Suppressor macrophage treated with lipopolysaccharide for 1 hour (primary cell): ENCODE results near the gene KLC4.

Source experiments
- DNase-seq, 3 donors: peaks; one replicate each; pipeline ENCODE4 v3.0.0-alpha.2; 2020 to 2022

KLC4 gene

DNA sequence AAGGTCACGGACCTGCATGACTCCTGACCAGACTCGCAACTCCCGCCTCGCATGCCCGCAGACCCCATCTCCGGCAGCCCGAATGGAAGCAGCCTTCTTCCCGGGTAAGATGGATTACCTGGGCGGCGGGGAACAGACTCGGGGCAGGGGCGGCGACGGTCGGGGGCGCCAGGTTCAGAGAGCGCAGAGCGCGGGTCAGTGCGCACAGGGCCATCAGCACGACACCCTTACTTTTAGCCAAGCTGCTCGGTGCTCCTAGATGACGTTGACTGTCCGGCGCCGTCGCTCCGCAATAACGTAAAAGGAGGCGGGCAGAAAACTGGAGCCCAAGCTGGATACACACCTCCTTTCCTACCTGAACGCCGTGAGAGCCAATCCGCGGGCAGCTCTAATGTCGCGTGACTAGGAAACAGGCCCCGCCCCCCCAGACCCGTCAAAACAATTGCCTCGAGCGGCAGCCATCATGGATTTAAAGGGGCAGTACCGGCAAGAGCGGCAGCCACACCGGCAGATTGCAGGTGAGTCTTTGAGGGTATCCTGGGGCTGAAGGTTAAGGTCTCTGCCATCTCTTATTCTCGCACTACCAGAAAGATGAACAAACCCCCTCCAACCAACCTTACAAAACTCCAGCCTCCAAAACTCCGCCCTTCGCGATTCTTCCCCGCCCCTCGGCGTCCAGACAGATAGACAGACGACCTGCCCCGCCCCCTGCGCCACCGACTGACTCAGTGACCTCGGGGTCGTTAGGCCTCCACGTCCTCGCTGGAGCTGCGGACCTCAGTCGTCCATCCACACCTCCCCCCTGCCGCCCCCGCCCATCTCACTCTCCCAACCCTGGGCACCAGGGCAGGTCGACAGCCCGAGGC is at the start of gene KLC4, which contains the start of gene MRPL2:
TSS of gene KLC4 (plus strand) at position 464 of the 866 bp plus-strand sequence. CDS start 1,705 bp downstream, outside the sequence.
TSS of gene MRPL2 (minus strand) at position 267 of the 866 bp plus-strand sequence. CDS start at position 214, 53 bp downstream.
- peak; percentile 99 for DNase-seq

DNA sequence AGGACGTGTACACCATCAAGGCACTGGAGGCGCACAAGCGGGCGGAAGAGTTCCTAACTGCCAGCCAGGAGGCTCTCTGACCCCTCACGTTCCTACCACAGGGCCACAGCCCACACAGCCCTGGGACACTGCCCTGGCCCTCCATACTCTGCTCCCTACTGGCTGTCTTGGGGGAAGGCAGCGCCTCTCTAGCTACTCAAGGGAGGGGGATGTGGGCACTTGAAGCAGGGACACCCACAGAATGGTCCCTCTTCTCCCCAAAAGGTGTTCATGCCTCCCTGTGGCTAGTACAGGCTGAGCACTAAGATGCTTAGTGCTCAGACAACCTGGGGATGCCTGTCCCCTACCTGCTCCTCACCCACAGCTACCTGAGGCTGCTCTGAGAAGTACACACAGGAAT is 48.2 kb upstream of the KLC4 start:
- no peak for DNase-seq

DNA sequence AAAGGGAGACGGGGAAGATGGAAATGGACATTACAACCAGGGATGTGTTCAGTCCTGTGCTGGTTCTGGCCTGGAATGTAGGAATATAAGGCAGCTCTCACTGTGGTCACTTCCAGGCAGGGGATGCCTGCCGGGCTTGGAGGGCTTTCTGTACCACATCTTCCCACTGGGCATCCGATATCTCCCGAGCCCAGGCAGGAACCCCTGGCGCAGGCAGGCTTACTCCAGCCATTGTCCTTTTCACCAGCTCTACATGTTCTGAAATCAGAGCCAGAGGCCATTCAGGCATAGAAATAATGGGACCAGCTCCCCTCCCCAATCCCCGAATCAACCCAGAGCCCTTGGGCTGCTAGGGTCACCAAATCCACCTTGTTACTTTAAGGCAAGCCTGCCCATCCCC is 47.1 kb upstream of the KLC4 start:
- DNase-seq, result no peak

DNA sequence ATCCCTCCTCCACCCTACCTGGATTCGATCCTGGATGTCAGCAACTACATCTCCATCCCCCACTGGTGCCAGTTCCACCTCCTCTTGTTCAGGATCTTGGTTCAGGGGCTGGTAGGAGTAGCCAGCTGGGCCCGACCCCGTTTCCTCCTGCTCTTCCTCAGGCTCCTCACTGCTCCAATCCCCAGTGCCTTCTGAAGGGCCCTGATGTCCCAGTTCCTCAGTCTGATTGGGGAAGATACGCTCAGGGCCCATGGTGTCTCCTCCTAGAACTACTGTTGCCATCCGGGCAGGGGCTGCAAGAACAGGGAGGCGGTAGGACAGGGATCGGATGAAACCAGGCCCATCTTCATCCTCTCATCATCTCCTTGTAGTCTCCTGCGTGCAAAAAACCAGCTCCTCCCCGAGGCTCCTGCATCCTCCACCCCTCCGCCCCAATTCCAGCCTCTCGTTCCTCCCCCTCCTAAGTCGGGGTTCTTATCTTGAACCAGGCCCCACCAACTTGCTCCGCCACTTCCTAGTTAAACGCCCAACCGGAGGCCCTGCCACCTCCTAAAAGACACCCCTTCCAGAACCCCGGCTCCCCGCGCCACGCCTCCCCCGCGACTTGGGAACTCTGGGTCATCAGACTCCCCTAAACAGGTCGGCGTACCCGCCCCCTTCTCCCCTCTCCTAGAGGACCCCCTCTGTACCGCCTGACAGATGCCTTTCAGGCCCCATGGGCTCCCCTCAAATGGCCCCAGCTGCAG is 46.2 kb upstream of the KLC4 start:
- DNase-seq, result peak; percentile 20 to 25 (median 21)

DNA sequence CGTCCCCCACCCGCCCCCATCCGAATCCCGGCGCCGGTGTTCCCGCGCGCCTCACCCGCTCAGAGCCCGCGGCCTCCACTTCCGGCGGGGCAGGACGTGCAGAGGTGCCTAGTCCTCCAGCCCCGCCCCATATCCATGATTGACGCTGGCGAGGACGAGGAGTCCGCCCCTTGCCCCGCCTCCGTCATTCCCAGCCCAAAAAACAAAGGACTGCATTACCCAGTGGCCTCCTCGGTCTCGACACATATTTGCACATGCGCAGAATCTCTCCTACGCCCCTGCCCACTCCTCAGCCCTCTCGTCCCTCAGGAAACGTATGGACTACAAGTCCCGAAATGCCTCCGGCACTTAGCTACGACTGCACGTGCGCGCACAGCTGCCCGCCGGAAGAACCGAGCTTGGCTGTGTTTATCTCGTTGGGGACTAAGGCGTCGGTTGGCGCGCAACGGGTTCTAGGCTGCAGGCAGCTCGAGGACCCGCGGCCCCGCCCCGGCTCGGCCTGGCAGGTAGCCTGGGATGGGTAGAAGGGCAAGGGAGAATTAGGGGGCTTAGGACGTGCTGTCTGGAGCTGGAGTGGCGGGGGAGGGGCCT is 45.5 kb upstream of the KLC4 start, which contains the start of the genes KLHDC3 and MEA1:
TSS of gene KLHDC3 (plus strand) at position 407 of the 591 bp plus-strand sequence. CDS start 2,944 bp downstream, outside the sequence.
TSS of gene MEA1 (minus strand) at position 104 of the 591 bp plus-strand sequence. CDS start 133 bp downstream, outside the sequence.
- peak; percentile 99 to 100 (median 100) for DNase-seq

DNA sequence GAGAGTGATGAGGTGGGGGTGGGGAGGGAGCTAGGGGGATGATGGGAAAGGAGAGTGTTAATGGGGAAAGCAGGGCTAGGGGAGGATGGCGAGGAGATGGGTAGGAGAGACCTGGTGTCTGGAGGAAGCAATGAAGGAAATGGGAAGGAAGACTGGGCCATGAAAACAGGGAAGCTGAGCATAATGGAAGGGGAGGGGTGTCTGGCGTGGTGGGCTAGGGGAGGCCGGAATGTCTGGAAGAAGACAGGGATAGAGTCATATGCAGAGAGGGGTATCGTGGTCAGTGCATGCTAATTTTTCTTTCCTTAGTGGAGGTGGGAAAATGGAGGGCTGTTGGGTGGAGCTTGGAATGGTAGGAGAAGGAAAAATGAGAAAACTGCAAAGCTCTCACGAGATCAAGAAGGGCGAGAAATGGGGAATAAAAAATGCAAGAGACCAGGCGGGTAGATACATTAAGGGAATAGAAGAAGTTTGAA is 45.0 kb upstream of the KLC4 start:
- peak; percentile 3 to 33 (median 7) for DNase-seq

DNA sequence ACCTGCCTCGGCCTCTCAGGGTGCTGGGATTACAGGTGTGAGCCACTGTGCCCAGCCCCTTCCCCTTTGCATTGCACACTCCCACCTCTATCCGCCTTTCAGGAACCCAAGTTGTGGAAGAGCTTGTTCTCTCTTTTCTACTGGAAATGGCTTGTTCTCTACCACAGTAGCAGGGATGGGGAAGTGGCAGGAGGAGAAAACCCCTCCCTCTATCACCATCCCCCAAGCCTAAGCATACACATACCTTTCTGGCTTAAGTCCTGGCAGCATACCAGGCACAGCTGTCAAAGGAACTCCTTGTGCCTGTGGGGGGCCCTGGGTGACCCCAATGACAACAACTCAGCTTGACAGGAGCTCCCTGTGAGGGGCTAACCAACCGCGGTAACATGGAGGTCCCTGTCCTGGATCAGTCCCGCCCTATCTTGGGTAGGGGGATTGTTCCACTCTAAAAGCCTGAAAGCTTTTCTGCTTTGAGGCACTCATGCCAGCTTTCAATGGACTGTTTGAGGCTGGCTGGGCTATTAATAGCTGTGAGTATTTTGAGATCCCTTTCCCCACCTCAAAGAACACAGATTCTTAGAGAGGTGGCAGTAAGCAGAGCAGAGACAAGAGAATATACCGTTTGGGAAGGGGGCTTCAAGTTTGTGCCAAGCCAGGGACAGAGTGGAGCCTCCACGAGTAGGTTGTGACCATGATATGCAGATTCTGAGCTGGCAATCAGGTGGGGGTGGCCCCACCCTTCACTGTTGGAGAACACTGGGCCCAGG is 43.1 kb upstream of the KLC4 start:
- DNase-seq, result peak in 2 of 3 donors; percentile 14 to 17

DNA sequence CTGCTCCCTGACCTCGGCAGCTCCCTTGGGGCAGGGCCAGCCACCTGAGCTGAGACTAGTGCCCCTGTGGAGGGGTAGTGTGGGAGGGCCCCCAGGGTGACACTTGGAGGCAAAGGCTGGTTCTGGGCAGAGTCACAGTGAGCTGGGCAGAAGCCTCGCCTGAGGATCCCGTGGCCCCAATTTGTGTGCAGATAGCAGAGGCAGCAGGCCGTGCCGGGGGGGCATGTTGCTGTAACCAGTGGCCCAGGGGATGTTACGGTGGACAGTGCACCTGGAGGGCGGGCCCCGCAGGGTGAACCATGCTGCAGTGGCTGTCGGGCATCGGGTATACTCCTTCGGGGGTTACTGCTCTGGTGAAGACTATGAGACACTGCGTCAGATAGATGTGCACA is 42.5 kb upstream of the KLC4 start:
- DNase-seq, result no peak

DNA sequence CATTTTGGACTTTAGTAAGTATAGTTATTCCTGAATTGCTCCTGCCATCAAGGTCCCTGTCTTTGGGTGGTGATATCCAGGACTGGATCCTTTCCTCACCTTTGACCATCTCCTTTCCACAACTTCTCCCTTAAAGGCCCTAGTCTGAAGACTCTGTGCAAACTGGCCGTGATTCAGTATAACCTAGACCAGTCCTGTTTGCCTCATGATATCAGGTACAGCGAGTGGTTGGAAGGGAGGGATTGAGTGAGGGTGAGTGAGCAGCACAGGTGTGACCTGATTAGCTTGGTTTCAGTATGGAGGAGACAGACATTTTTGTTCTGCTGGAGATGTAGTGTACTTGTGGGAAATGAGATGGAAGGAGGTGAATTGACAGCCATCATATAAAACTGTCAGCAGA is 40.3 kb upstream of the KLC4 start:
- DNase-seq, result no peak

DNA sequence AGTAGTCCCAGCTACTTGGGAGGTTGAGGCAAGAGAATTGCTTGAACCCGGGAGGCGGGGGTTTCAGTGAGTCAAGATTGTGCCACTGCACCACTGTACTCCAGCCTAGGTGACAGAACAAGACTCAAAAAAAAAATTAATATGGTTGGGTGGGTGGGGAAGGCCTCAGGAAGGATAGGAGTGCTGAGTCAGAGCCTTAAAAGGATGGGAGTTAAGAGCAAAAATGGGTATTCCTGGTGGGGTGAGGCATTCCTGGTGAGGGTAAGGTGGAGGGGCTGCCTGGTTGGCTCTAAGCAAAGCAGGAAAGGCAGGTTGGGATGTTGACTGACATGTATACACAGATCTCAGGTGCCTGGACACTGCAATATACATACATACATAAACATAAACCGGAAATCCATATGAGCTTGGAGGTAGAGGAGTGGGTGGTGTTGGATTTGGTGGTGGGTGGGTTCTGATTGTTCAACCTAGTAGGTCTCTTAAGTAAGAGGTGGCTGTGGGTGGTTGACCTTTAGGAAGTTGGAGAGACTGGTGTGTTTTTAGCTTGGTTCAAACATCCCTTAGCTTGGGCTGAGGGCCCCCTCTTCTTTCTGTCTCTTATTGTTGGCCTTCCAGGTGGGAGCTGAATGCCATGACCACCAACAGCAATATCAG is 39.3 kb upstream of the KLC4 start:
- peak in 2 of 3 donors; percentile 9 to 11 for DNase-seq

DNA sequence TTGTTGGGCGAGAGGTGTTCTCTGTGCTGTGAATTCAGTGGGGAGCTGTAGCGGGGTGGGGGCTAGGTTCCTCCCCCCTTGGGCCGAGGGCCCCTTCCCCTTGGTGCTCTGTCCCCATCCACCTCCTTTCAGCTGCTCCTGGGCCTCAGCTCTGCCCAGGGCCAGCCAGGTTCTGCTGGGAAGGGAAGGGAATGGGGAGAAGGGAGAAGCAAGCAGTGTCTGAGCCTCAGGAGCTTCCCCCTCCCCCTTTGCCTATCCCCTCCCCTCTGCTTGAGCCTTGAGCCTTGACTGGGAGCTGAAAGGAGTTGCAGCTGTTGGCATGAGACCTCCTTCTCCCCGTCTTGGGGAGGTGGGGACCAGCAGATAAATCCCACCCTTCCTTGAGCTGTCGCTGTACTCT is 38.6 kb upstream of the KLC4 start:
- DNase-seq, result no peak

DNA sequence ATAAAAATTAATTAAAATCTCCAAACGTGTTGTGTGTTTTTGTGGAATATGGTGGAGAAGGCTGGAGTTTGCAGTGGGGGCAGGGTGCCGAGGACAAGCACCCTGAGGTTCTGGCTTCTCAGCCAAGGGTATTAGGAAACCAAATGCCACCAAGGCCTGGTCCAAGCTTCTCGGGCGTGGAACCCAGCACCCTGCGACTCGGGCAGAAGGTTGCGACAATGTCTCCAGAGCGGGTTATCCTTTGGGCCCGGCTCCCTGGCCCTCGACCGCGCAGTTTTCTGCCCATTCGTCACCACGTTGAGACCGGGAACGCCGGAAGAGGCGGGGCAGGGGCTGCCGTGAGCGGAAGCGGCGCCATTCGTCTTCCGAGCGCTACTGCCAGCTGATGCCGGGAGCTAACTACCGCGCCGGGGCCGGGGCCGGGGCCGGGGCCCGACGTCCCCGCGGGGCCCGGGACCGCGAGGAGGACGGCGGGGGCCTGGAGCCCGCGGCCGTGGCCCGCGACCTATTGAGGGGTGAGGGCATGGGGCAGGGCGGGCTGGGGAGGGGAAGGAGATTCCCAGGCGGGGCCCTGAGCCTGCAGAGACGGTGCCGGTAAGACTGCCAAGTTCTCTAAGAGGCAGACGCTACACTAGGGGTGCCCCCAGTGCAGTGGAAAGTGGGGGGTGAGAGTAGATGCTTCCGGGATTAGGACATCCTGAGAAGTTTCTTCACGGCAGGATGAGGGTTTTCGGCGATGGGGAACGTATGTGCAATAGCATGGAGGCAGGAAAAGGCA is 38.0 kb upstream of the KLC4 start, which contains the start of gene RRP36:
TSS of gene RRP36 (plus strand) at position 354 of the 778 bp plus-strand sequence. CDS start at position 386, 32 bp downstream.
- peak; percentile 80 to 91 (median 82) for DNase-seq

DNA sequence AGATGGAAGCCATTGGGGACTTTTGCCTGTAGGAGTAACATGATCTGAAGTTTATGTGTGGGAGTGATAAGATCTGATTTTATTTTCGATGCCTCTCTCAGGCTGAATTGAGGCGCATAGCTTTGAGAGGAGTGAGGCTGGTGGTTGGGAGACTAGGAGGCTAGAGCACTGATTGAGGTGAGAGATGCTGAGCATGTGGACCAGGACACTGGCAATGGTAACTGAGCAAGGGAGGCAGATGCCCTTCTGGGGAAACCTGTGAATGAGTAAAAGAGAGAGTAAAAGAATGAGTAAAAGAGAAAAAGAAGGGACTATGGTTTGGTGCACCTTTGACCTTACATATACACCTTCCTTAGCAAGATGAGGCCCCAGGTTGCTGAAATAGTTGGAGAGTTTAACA is 35.0 kb upstream of the KLC4 start:
- DNase-seq, result no peak

DNA sequence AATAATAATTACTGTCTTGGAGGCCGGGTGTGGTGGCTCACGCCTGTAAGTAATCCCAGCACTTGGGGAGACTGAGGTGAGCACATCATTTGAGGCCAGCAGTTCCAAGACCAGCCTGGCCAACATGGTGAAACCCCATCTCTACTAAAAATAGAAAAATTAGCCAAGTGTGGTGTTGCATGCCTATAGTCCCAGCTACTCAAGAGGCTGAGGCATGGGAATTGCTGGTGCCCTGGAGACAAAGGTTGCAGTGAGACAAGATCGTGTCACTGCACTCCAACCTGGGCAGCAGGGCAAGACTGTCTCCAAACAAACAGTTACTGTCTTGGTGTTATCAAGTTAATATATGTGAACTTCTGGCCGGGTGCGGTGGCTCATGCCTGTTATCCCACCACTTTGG is 33.1 kb upstream of the KLC4 start:
- no peak for DNase-seq

DNA sequence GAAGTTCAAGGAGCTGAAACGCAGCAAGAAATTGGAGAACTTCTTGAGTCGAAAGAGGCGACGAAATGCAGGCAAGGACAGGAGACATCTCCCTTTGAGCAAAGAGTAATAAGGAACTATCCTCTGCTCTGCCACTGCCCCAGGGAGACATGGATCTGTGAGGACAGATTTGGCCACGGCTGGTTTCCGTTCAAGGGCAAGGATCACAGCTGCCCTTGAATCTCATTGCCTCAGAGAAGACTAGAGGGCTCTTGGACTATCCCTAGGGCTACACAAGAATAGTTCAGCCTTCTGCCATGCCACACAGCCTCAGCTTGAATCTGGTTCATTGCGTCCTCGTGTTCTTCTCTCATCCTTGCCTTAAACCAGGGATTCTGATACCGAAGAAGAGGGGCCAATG is 30.3 kb upstream of the KLC4 start:
- DNase-seq, result no peak

DNA sequence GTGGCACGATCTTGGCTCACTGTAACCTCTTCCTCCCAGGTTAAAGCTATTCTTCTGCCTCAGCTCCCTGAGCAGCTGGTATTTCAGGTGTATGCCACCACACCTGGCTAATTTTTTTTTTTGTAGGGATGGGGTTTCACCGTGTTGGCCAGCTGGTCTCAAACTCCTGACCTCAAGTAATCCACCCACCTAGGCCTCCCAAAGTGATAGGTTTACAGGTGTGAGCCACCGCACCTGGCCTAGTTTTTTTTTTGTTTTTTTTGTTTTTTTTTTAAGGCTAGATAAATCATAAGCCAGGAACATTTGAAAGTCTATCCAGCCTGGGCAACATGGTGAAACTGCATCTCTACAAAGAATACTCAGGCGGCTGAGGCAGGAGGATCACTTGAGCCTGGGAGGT is 27.1 kb upstream of the KLC4 start:
- no peak for DNase-seq

DNA sequence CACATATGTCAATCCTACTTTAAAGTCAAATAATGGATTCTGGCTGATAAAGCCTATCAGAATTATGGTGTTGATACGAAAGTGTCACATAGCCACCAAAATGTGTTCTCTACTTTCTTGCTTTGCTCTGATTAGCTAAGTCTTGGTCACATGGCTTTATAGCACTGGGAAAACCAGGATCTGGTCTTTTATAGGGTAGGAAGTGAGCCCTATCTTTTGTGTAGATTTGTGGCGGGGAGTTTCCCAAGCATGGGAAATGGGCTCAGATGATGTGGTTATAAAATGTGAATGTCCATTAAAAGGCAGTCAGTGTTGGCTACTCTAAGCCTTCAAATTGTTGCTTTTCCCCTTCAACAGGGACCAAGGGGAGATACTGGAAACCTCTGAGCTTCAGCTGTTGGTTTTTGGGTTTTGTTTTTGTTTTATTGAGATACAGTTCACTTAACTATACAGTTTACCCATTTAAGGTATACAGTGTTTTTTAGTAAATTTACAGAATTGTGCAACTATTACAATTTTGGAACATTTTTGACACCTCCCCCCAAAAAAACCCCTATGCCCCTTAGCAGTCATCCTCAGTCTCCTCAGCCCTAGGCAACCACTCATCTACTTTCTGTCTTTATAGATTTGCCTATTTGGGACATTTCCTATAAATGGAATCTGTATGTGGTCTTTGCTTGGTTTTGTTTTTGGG is 25.8 kb upstream of the KLC4 start:
- peak; percentile 47 to 62 (median 48) for DNase-seq

DNA sequence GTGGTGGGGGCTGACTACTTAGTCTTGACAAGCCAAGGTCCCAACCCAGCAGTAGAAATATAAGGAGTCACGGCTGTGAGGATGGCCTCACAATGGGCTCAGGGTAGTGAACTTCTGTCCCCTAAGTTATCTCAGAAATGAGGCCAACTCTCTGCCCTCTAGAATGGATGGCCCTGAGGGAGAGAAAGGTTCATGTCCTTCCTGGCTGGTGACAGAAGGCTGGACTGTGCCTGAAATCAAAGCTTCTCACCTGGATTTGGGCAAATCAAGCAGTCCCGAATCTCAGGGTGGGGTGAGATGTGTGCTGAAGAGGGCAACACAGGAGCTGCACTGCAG is 25.3 kb upstream of the KLC4 start:
- DNase-seq, result no peak

DNA sequence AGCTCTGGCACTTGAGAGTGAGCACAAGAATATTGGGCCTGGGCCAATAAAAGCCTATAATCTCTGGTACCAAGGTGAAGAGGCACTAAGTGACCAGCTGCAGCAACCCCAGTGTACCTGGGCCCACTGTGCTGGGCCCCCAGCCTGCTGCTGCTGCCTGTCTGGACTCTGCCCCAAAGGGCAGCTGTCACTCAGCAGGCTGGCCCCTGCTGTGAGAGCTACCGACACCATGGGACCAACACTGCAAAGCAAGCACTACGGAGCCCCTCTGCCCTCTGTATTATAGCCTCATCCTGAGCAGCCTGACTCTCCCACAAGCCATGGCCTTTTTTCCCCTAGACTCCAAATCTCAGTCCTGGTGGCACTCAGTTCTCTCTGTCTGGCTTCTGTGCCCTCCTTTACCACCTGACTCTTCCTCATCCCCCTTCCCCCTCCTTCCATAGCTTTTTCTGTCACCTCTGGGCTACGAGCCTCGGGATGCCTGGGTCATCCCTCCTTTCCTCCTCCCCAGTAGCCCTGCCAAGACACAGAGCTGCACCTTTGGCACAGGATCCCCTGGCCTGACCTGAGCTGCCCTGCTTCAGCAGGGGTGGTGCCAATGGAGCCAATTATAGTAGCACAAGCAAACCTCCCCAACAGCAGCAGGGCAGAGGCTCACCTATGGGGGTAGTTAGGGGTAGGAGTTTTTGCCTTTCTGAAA is 23.8 kb upstream of the KLC4 start:
- DNase-seq, result no peak

DNA sequence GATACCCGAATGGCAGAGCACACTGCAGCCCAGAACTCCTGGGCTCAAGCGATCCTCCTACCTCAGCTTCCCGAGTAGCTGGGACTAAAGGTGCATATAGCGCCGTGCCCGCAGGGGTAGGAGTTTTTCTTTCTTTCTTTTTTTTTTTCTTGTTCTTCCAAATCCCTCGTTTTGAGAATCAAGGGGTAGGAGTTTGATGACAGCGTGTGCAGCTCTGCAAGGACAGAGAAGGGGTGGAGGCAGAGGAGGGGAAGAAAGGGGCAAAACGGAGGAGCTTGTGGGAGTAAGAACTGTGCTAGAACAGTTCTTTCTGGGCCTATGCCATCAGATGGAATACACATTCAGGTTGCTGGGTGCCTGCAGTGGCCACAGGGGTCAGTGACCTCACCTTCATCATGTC is 22.7 kb upstream of the KLC4 start:
- no peak for DNase-seq
